HG02870 (cell line): ENCODE measurements around the gene COX7A2L.
A peak's percentile ranks its signal among the peaks of the same experiment; 100 is the strongest.
"Not testable (repeated sequence)": the region's sequence is repeated elsewhere in the genome, so short reads cannot be mapped to it uniquely, and the experiment has no call there.

ENCODE experiments used
- ATAC-seq: cut with Tn5 transposase; IDR thresholded peaks from one replicate; pipeline ENCODE4 v1.9.1; 2021; ENCODE audit warnings: mild to moderate bottlenecking, moderate library complexity; ENCODE audit not compliant: unreplicated experiment

Gene COX7A2L

DNA sequence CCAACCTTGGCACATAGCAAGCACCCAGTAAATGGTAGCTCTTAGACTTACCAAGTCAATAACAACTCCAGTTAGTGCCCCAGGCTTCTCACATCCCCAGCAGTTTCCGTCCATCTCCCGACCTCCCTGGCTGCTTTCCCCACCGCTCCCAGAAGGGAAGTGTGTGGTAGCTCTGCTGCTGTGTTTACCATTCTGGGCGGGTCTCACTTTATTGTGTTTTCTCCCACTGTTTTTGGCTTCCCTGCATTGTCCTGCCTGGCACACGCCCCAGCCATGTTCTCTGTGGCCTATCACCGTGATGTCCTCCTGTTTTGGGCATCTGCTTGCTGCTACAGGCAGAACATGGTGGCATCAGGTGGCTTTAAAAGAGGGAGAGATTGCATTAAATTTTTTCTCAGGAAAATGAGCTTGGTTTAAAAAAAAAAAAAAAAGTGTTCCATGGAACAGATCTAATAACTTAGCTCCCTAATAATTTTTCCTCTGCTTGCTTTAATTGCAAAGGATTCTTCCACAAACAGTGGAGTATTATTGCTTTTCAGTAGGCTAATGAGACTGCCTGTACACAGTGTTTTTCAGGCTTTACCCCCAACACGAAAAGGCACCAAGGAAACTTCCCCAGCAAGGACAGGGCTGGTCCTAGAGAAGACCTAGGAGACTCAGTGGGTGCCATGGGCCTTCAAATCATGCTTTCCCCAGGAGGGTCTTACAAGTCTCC lies 8.0 kb upstream of the COX7A2L start:
- ATAC-seq = no peak

DNA sequence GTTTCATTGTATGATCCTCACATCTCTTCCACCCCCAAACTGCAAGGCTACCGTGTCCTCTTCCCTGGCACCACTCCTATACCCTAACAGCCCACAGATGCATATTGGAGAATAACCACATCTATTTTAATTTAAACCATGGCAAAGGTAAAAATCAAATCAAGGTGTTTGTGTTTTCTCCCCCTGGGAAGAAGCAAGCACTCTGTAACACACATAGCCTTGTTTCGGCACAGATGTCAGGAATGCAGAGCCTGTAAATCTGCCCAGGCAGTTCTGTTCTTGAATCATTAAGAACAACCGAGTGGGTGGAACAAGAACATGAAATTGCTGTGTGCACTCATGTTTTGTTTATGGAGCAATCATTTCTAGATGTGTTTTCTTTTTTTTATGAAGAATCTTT lies 6.8 kb upstream of the COX7A2L start:
- ATAC-seq = no peak

DNA sequence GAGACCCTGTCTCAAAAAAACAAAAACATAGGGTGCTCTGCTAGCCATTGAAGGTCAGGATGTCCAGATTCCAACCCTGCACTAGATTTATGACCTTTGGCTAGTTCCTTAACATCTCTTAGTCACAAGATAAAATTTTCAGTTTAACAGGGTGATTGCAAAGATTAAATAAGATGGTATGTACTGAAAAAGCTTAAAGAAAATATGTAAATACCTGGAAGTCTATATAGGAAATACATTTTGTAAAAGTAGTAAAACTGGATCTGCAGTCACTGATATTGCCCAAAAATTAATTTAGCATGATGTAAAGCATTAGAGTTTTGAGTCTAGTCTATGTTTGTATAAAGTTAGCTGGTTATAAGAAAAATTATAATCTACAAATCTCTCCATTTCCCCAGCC lies 5.4 kb upstream of the COX7A2L start:
- ATAC-seq = no peak

DNA sequence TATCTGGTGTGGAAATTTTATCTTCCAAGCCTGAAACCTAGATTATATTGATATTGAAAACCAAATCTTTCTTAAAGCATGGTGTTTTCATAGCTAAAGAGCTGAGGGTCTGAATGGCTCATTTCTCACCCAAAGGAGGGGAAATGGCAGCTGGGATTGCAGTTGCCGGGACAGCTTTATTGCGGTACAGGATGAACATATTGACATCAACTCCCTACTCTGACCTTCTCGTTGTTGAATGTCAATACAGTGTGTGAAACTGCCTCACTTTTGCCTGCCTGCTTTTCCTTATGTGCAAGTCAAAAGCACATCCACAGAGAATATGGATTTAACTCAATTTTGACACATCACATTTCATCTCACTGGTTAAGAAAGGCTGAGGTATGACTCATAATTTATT lies 3.6 kb upstream of the COX7A2L start:
- no peak for ATAC-seq

DNA sequence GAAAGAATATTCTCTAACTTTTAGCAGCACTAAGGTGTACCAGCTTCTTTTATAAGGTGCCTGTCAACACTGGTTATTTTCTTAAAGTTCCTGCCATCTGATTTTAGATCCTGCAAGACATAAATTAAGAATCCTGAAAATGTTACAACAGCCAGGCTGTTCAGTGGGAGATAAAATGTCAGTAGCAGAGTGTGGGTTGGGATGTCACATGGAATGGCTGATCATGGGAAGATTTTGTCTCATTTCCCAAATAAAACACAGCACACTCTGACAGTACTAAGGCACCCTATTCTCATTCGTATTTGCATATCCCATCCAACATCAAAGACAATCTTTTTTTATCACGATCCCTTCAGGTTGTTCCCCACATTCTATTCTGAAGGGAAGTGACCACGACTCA lies 2.4 kb upstream of the COX7A2L start:
- ATAC-seq = no peak

DNA sequence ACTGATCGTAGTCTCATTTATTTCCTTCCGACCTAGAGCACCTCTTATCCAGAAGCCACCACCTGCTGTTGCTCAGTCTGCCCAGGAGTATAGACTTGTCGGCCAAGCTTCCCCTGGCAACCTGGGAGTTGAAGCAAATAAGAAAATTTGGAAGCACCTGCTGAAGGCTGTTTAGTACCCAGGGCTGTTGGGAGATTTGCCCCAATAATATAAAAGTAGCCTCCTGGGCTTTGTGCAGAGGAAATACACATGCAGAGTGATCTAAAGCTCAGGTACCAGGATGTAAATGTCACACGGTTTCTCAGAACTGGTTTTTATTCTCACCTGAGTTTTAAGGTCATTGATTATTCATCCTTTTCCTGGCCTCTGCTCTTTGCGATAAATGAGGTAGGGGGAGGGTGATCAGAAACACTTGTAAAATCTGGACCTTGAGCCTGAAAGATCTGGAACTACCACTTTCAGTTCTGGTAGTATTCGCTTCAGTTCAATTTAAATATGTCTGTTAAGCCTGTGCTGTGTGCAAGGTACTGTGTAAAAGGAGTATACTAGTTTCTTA lies 789 bp upstream of the COX7A2L start:
- no peak for ATAC-seq

DNA sequence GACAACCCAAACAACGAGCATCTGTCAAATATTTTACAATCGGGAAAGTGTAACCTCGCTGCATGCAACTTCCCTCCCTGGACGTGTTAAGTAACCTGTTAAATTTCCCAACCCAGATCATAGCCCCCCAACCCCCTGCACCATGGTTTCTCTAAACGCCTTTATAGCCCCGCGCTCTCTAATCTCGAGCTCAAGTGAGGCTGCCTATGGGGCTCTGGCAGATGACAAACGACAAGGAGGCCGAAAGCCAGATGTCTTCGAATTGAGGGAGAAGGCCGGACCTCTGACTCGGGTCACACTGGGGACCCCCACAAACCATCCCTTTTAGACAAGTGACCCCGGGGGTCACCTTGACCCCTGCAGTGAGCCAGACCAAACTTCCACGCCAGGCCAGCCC lies 526 bp downstream of the COX7A2L start:
- ATAC-seq = no peak

DNA sequence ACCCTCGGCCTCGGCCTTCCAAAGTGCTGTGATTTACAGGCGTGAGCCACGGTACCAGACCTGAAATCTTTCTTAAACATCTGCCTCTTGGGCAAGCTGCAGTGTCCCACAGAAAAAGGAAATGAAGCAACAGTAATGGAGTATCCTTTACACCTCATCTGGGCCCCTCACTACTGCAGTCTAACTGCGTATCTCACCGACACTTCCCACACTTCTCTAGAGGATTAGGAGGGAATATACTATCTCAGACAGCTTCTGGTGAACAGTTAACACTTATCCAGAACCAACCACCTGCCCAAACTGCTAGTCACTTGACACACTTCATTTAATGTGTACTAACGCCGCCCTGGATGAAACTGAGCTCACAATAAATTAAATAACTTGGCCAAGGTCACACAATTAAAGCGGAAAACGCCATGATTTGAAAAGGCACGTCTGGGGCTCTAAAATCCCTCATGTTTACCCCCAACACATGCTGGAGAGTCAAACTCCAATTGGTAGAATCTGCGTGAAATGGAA lies 993 bp downstream of the COX7A2L start:
- ATAC-seq = no peak

DNA sequence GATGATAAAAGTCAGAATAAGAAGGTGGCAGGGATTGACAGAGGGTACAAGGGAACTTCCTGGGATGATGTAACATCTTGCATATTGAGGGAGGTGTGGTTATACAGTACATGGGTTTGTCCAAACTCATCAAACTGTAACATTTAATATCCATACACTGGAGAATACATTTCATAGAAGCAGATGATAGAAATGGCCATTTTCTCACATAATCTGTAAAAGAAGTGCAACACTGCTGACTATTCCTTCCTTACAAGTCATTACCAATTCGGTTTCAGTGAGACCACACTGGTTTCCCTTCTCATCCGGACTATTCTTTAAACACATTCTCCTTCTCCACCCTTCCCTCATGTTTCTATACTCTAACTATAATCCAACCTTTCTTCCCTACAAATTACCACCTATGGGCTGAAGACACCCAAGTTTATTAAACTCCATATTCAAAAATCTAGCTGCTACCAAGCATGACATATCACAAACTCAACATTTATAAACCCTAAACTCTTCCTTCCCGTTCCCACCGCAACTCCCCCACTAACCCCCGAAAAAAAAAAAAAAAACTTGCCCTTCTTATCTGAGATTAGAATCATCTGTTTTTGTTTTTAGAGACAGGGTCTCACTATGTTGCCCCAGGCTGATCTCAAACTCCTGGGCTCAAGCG lies 1.6 kb downstream of the COX7A2L start:
- peak; percentile 22 for ATAC-seq

DNA sequence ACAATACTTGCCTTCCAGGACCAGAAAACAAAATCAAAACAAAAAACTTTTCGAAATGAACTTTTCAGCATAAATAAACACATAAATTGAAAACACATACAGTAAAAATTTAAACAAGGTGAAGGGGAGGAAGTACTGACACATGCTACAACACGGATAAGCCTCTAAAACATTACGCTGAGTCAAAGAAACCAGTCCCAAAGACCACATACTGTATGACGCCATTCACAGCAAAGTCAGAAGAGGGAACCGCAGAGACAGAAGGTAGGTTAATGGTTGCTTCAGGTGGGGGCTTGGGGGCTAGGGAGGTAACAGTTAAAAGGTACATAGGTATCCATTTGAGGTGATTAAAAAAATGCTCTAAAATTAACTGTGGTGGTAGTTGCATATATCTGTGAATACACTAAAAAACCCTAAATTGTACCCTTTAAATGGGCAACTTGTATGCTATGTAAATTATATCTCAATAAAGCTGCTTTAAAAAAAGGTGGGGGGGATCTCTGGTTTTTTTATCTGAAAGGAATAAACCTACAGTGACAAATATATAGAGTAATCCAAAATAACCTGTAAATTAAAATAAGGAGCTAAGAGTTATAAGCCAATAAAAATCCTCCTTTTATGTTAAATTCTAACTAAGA lies 7.1 kb downstream of the COX7A2L start:
- ATAC-seq = no peak

DNA sequence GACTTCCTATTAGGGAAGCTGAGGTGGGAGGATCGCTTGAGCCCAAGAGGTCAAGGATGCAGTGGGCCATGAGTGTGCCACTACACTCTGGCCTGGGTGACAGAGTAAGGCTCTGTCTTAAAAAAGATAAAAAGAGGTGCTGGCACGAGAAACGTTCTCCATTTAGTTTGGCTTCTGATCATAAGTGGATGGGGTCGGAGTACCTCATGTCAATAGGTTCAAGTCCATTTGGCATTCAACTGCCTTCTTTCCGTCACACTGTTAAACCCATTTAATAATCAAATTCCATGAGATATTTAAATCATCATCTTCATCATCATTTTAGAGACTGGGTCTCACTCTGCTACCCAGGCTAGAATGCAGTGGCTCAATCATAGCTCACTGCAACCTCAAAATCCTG lies 9.2 kb downstream of the COX7A2L start:
- no peak for ATAC-seq

DNA sequence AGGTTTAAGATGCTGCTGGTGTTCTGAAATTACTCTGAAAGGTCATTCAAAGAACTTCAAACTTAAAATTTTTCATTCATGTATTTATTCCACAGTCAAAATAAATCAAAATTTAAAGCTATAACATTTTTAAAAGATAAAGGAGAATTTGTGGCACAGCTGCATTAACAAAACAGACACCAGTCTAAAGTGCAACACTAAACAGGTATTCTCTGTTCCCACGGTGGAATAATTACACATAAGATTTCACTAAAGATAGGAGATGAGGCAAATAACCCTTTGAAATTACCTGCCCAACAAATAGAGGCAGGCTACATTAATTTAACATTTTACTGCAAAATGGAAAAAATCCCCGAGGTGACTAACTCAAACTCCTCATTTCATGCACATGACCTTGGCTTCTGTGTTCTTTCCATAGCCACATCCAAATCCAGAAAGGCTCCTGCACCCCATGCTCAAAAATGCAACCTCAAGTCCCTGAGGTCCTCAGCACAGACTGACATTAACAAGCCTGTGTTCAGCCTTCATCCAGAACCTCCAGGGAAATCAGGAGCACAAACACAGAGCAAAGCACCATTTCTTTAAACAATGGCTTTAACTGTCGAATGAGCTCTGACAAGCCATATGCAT lies 10.5 kb downstream of the COX7A2L start:
- ATAC-seq = no peak

DNA sequence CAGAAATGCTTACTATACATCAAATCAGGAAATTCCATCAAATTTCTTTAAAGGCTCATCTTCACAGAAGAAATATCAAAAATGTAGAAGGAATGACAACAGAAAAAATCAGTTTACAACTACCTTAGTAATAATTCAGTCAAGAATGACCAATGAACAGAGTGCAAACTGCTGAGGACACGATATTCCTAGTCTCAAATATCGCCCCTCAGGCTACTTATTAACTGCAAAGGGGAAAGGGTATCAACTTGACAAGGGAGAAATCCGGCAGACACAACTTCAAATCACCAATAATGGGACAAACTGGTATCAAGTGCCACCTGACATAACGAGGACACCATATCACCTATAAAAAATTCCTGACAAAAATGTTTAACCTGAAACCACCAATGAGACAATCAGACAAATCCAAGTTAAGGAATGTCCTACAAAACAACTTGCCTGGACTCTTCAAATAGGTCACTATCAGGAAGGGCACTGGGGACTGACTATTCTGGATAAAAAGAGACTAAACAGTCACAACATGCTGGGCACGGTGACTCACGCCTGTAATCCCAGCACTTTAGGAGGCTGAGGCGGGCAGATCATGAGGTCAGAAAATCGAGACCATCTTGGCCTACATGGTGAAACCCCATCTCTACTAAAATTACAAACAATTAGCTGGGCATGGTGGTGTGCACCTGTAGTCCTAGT lies 12.8 kb downstream of the COX7A2L start:
- no peak for ATAC-seq

DNA sequence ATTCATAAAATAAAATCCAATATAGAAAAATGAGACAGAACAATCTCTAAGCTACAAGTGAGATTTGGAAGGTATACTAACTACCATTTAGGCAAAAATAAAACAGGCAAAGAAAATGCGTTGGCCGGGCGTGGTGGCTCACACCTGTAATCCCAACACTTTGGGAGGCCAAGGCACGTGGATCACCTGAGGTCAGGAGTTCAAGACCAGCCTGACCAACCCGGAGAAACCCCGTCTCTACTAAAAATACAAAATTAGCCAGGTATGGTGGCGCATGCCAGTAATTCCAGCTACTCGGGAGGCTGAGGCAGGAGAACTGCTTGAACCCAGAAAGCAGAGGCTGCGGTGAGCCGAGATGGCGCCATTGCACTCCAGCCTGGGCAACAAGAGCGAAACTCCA lies 13.5 kb downstream of the COX7A2L start:
- not testable (repeated sequence) for ATAC-seq

DNA sequence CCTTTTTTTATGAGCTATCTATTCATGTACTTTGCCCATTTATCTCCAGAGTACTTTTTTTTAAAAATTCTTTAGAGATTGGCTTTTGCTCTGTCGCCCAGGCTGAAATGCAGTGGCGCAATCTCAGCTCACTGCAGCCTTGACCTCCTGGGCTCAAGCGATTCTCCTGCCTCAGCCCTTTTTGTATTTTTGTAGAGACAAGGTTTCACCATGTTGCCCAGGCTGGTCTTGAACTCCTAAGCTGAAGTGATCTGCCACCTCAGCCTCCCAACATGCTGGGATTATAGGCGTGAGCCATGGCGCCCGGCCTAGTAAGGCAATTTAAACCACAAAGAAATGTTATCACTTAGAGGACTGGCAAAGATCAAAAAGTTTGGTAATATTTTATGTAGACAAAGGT lies 14.2 kb downstream of the COX7A2L start:
- ATAC-seq = not testable (repeated sequence)

DNA sequence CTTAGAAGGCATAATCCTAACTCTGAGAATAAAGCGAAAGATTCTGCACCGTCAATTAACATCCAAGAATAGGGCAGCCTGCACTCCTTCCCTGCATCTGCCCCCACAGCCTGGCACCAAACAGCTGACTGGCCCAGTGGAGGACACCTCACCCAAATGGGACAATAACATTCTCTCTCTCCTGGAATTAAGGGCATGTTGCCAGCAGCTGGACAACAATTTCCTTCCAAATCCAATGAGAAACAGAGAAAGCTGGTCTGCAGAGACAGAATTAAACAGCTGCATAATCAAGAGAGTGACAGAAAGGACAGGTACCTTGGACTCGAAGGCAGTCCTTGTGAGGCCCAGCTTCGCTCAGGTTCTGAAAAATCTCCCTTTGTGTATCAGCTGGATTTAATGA lies 15.0 kb downstream of the COX7A2L start:
- no peak for ATAC-seq

DNA sequence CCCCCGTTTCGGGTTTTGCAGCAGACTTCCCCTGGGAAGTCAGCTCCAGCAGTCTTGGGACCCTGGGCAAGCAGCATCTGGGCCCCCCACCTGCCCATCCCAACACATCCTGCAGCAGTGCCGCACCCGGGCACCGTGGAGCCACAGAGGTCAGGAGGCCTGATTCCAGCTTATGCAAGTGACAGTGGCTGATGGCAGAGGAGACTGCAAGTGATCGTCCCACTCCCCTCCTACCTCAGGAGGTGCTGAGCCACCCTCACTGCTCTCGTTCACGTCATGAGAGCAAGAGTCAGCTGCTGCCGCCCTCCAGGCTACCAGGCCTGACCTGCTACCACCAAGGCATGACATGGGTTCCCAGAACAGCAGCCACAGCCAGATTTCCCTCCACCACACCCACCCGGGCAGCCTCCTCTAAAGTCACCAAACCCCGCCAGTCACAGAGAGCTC lies 18.2 kb downstream of the COX7A2L start:
- peak; percentile 10 for ATAC-seq

DNA sequence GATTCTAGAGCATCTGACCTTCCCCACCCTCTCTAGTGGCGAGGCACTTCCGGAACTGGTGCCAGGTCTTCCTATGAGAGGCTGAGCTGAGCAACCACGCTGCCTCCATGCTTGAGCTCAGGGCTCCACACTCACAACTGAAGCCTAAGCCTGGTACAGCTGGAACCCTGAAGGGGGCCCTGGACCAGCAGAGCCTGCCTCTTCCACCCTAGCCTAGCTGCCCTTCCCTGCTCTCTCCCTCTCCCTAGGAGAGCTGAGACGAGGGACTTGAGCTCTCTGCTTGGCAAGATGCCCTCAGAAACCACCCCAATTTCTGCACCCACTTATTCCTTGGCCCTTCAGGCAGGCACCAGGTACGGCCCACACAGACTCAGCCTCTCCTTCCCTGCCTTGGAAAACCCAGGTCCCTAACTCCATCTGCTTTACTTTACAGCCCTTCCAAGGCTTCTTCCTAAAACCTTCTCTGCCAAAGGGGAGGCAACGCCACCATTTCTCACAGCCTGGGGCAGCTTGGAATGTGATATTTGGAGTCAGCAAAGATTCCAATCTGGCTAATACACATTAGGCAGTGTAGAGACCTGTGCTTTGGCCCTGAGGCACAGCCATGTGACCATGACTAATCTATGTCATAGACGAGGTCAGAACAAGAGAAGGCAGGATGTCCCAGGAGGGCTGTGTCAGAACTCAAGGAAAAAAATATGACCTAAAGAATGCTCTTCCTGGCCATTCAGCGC lies 18.8 kb downstream of the COX7A2L start:
- peak; percentile 65 for ATAC-seq

DNA sequence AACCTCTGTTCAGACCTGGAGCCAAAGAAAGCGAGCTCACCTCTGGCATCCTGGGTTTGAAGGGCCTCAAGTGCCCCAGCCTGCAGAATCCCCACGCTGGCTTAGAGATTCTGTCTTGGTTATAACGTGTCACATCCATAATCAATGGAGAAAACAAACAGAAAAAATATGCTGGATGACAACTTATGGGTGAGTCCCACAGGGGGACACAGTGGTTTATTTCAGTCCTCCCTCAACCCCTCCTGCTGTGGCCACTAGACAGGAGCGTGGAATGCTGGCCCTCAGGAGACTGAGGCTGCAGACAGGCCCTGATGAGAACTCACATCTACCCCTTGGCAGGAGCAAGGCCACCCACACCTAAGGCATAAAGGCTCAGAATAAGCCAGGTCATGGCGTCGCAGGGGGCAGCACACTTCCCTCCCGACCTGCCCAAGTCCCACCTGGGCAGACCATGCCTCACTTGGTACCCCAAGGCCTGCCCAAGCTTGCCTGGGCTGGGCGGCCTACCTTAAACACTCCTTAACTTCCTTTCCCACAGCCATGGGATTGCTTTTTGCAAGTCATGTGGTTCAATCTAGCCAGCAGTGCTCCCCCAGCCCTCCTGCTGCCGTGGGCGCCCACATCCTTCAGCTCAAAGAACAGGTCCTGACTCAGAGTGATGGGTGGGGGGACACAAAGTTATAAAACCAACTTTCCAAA lies 19.9 kb downstream of the COX7A2L start:
- no peak for ATAC-seq
